GM23248 (cell line): Measurements from ENCODE around the gene KLHL24.

Source experiments
- EZH2 ChIP-seq: fragments of 200-600 bp; sonication (generic); IDR thresholded peaks from 2 replicates; pipeline ENCODE4 v1.6.1; 2018; ENCODE audit warnings: antibody characterized with exemption, mild to moderate bottlenecking; ENCODE audit not compliant: insufficient read depth, poor library complexity, severe bottlenecking
- EZH2phosphoT487 ChIP-seq: fragments of 200-600 bp; sonication (generic); IDR thresholded peaks from 2 replicates; pipeline ENCODE4 v1.6.1; 2018; ENCODE audit warnings: antibody characterized with exemption, moderate library complexity, mild to moderate bottlenecking, low read depth; ENCODE audit not compliant: insufficient read depth

- no peak for TF ChIP-seq EZH2
- no peak for TF ChIP-seq EZH2phosphoT487
These were observed 40.8 kb upstream of the KLHL24 start for GRCh38 chr3:183594636-183595035.
